ENCODE results near the gene SOX15. TPM values are rescaled to one million over a fixed set of nuclear protein-coding genes. Genes with fewer than 3 reads are reported as not detected.

The SOX15 gene
- total RNA-seq, 2 donors from 2014 or later = 0.61 to 1.0 TPM

- Histone ChIP-seq H3K36me3 (no peaks in the 10 kb centered on the region), H3K4me1 (peaks cover 17% of the 10 kb centered on the region), H3K4me3 (peak overlapping the region; percentile 27), H3K9me3 (no peaks in the 10 kb centered on the region), H3K27ac (peak overlapping the region; percentile 95), H3K27me3 (no peaks in the 10 kb centered on the region), H3K9ac (ENCODE audit: low read depth in 2 of 2, low read length in 2 of 2) (peak overlapping the region; percentile 71 to 100)
- intact Hi-C loops (cut with DNase I) = no loop called here
- TF ChIP-seq, protein P1, sequence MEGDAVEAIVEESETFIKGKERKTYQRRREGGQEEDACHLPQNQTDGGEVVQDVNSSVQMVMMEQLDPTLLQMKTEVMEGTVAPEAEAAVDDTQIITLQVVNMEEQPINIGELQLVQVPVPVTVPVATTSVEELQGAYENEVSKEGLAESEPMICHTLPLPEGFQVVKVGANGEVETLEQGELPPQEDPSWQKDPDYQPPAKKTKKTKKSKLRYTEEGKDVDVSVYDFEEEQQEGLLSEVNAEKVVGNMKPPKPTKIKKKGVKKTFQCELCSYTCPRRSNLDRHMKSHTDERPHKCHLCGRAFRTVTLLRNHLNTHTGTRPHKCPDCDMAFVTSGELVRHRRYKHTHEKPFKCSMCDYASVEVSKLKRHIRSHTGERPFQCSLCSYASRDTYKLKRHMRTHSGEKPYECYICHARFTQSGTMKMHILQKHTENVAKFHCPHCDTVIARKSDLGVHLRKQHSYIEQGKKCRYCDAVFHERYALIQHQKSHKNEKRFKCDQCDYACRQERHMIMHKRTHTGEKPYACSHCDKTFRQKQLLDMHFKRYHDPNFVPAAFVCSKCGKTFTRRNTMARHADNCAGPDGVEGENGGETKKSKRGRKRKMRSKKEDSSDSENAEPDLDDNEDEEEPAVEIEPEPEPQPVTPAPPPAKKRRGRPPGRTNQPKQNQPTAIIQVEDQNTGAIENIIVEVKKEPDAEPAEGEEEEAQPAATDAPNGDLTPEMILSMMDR (IDR thresholded peaks at IDR 0.05) = no peak
- peak; percentile 81 for DNase-seq
These were observed 32.6 kb downstream of the SOX15 start for GRCh38 chr17:7557147-7557764.

DNA sequence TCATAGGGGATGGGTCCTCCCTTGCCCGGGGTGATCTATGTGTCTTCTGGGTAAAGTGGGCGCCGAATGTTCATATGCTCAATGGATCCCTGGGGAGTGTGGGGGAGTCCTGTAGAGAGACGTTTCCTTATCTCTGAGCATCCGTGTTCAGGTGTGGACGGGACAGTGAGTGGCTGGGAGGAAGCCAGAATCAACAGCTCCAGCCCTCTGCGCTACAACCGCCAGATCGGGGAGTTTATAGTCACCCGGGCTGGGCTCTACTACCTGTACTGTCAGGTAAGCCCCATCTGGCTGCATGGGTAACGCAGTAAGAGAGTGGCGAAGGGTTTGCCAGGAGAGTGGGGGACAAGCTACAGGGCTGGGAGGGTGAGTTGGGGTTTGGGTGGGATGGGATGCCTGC, 33.3 kb downstream of the SOX15 start:
- Histone ChIP-seq H3K4me1 (peaks cover 16% of the 10 kb centered on the region), H3K36me3 (no peaks in the 10 kb centered on the region), H3K27me3 (no peaks in the 10 kb centered on the region), H3K27ac (peak overlapping the region; percentile 95), H3K9me3 (no peaks in the 10 kb centered on the region), H3K4me3 (peak overlapping the region; percentile 27), H3K9ac (ENCODE audit: low read depth in 2 of 2, low read length in 2 of 2) (peak overlapping the region; percentile 71 to 100)
- TF ChIP-seq, protein P1 (IDR thresholded peaks at IDR 0.05) = no peak
- intact Hi-C loops (cut with DNase I) = no loop called here
- peak; percentile 79 for DNase-seq

- Histone ChIP-seq H3K27ac (no peak overlapping the region), H3K9me3 (no peaks in the 10 kb centered on the region), H3K9ac (ENCODE audit: low read depth in 2 of 2, low read length in 2 of 2) (no peak overlapping the region), H3K4me1 (peaks cover 12% of the 10 kb centered on the region), H3K27me3 (no peaks in the 10 kb centered on the region), H3K36me3 (no peaks in the 10 kb centered on the region), H3K4me3 (no peak overlapping the region)
- peak; percentile 18 for DNase-seq
- TF ChIP-seq, protein P1 (IDR thresholded peaks at IDR 0.05) = no peak
- intact Hi-C loops (cut with DNase I) = no loop called here
These were observed 34.5 kb downstream of the SOX15 start for GRCh38 chr17:7555320-7555948.

GRCh38 chr17:7553356-7553755, 36.5 kb downstream of the SOX15 start:
- Histone ChIP-seq H3K9ac (ENCODE audit: low read depth in 2 of 2, low read length in 2 of 2) (no peak overlapping the region), H3K36me3 (no peaks in the 10 kb centered on the region), H3K27me3 (no peaks in the 10 kb centered on the region), H3K9me3 (no peaks in the 10 kb centered on the region), H3K27ac (peak overlapping the region; percentile 53), H3K4me3 (no peak overlapping the region), H3K4me1 (peaks cover 11% of the 10 kb centered on the region)
- intact Hi-C loops (cut with DNase I) = no loop called here
- TF ChIP-seq, protein P1 (IDR thresholded peaks at IDR 0.05) = no peak
- no peak for DNase-seq

- Histone ChIP-seq H3K36me3 (no peaks in the 10 kb centered on the region), H3K27ac (peak overlapping the region; percentile 36), H3K27me3 (no peaks in the 10 kb centered on the region), H3K9me3 (no peaks in the 10 kb centered on the region), H3K9ac (ENCODE audit: low read depth in 2 of 2, low read length in 2 of 2) (no peak overlapping the region), H3K4me3 (no peak overlapping the region), H3K4me1 (peaks cover 8% of the 10 kb centered on the region)
- DNase-seq = no peak
- TF ChIP-seq, protein P1 (IDR thresholded peaks at IDR 0.05) = no peak
- intact Hi-C loops (cut with DNase I) = no loop called here
These were observed 37.3 kb downstream of the SOX15 start for GRCh38 chr17:7552621-7553051.

Data from colonic mucosa (tissue), 4 donors.